ENCODE data around the gene PRUNE2. TPM values are rescaled to one million over a fixed set of nuclear protein-coding genes. Genes with fewer than 3 reads are reported as not detected.
A peak's percentile ranks its signal among the peaks of the same experiment; 100 is the strongest.

PRUNE2 gene
- total and polyA plus RNA-seq, 2 of the 13 experiments (the other 11 are each of a cell fraction or from before 2014, with no cell fraction given), result 0.02 TPM; not detected in 1

- TF ChIP-seq ARID4A (CRISPR knock-in tag; IDR thresholded peaks at IDR 0.05; ENCODE audit: borderline replicate concordance) (no peak), AKAP8 (CRISPR knock-in tag; IDR thresholded peaks at IDR 0.05) (no peak)
Measured at GRCh38 chr9:76820431-76820830, 85.5 kb downstream of the PRUNE2 start (continued).

- DNase-seq (ENCODE audit: low spot score) (peak; percentile 15), ATAC-seq (peak; percentile 73; the same call in 2 of the 3 replicates), FAIRE-seq (no peak)
- no TSS peak for BruUV-seq (replicated peaks)
- no peaks in the 10 kb centered on the region for H3K79me2 ChIP-seq (ENCODE audit: insufficient read depth, low read length)
- no peak overlapping the region for H2AFZ ChIP-seq (ENCODE audit: low read length)
- no peak overlapping the region for H3K4me2 ChIP-seq (ENCODE audit: low read depth, low read length)
- in situ Hi-C loops (cut with HindIII; ENCODE audit: extremely low pct_ligation_motif_present, low pct_unique_long_range_greater_than_20kb) (loop anchor here (25.0 kb wide), 1 partner anchor 344 kb away; no protein-coding TSS in a partner anchor), intact Hi-C loops (cut with micrococcal nuclease; ENCODE audit: unreplicated experiment) (no loop called here)
- H3K9ac ChIP-seq (ENCODE audit: insufficient read depth, low read depth, low read length), result no peak overlapping the region
- ChIA-PET POLR2A (no interaction called here), CTCF (ENCODE audit: low intra/inter-chr PET ratio, low total read pairs) (no interaction called here)
- no peaks in the 10 kb centered on the region for H3K9me3 ChIP-seq (ENCODE audit: low read length)
- H3K36me3 ChIP-seq (replicated peaks in 1 of 2; ENCODE audit: control insufficient read depth in 1 of 2, insufficient read depth in 2 of 2, low read length in 2 of 2), result no peaks in the 10 kb centered on the region
- TF ChIP-seq KLF15 (CRISPR knock-in tag; IDR thresholded peaks at IDR 0.05; ENCODE audit: borderline replicate concordance) (no peak), FOSL2 (CRISPR knock-in tag; IDR thresholded peaks at IDR 0.05) (peak; percentile 77)
- H4K20me1 ChIP-seq (ENCODE audit: insufficient read depth, low read length), result no peaks in the 10 kb centered on the region
- H3K4me3 ChIP-seq (replicated peaks in 1 of 3; ENCODE audit: insufficient read depth in 1 of 3, low read depth in 2 of 3, low read length in 3 of 3), result no peak overlapping the region
- H3K27ac ChIP-seq (ENCODE audit: extremely low read length, insufficient read depth, low read length), result no peak overlapping the region
- no peaks in the 10 kb centered on the region; a peak in 1 of 5 replicates for H3K27me3 ChIP-seq (ENCODE audit: control insufficient read depth in 1 of 2, insufficient read depth in 2 of 2, low read length in 2 of 2)
- WGBS (ENCODE audit: low lambda C conversion rate), result 0% methylated on average over 4 of the region's 4 CpGs
- no peaks in the 10 kb centered on the region for H3K4me1 ChIP-seq (ENCODE audit: insufficient read depth, low read length)
Measured at GRCh38 chr9:76818271-76818670, 87.6 kb downstream of the PRUNE2 start.

All from HepG2 (cell line).